ENCODE data around the gene BLM. TPM values are rescaled to one million over a fixed set of nuclear protein-coding genes. Genes with fewer than 3 reads are reported as not detected.

The BLM gene
- total and polyA plus RNA-seq, 4 donors: 2.2 to 8.7 (median 3.8) TPM

GRCh38 chr15:90742087-90742486, 24.9 kb downstream of the BLM start:
- Histone ChIP-seq H3K36me3 (ENCODE audit: control insufficient read depth in 4 of 4, insufficient read depth in 4 of 4, low read length in 4 of 4) (no peaks in the 10 kb centered on the region), H3K4me1 (ENCODE audit: control insufficient read depth in 5 of 5, insufficient read depth in 5 of 5, low read length in 5 of 5) (no peaks in the 10 kb centered on the region), H3K4me3 (no peak overlapping the region), H3K9ac (ENCODE audit: insufficient read depth in 1 of 2, low read length in 2 of 2) (no peak overlapping the region), H3K27me3 (ENCODE audit: control insufficient read depth in 3 of 3, insufficient read depth in 3 of 3, low read length in 2 of 3) (no peaks in the 10 kb centered on the region), H3K27ac (ENCODE audit: low read depth in 1 of 2, low read length in 1 of 2) (no peak overlapping the region), H3K9me3 (ENCODE audit: control insufficient read depth in 4 of 4, insufficient read depth in 3 of 4, low read length in 3 of 4) (no peaks in the 10 kb centered on the region)
- 39 to 60% methylated on average over 3 of the region's 3 CpGs for WGBS, 2 donors
- DNase-seq: peak in 1 of 3 donors; percentile 14
- no peak for TF ChIP-seq CTCF (IDR thresholded peaks at IDR 0.05; ENCODE audit: control extremely low read depth, extremely low read depth)
- ATAC-seq (ENCODE audit: insufficient read depth, low FRiP score): no peak

GRCh38 chr15:90743407-90743806, 26.3 kb downstream of the BLM start:
- no peak for DNase-seq
- no peak for ATAC-seq (ENCODE audit: insufficient read depth, low FRiP score)
- Histone ChIP-seq H3K9ac (ENCODE audit: insufficient read depth in 1 of 2, low read length in 2 of 2) (no peak overlapping the region), H3K27me3 (ENCODE audit: control insufficient read depth in 3 of 3, insufficient read depth in 3 of 3, low read length in 2 of 3) (no peaks in the 10 kb centered on the region), H3K36me3 (ENCODE audit: control insufficient read depth in 4 of 4, insufficient read depth in 4 of 4, low read length in 4 of 4) (no peaks in the 10 kb centered on the region), H3K9me3 (ENCODE audit: control insufficient read depth in 4 of 4, insufficient read depth in 3 of 4, low read length in 3 of 4) (no peaks in the 10 kb centered on the region), H3K27ac (ENCODE audit: low read depth in 1 of 2, low read length in 1 of 2) (no peak overlapping the region), H3K4me1 (ENCODE audit: control insufficient read depth in 5 of 5, insufficient read depth in 5 of 5, low read length in 5 of 5) (no peaks in the 10 kb centered on the region), H3K4me3 (no peak overlapping the region)
- TF ChIP-seq CTCF (IDR thresholded peaks at IDR 0.05; ENCODE audit: control extremely low read depth, extremely low read depth): no peak
- 93 to 94% methylated on average over 1 of the region's 1 CpG for WGBS, 2 donors

- no peaks in the 10 kb centered on the region for H3K36me3 ChIP-seq (ENCODE audit: control insufficient read depth in 4 of 4, insufficient read depth in 4 of 4, low read length in 4 of 4)
Observed at GRCh38 chr15:90744759-90745402, 27.7 kb downstream of the BLM start.

More at GRCh38 chr15:90744759-90745402, 27.7 kb downstream of the BLM start:
- DNase-seq: no peak
- Histone ChIP-seq H3K4me3 (no peak overlapping the region), H3K27me3 (ENCODE audit: control insufficient read depth in 3 of 3, insufficient read depth in 3 of 3, low read length in 2 of 3) (no peaks in the 10 kb centered on the region), H3K27ac (ENCODE audit: low read depth in 1 of 2, low read length in 1 of 2) (no peak overlapping the region), H3K9ac (ENCODE audit: insufficient read depth in 1 of 2, low read length in 2 of 2) (no peak overlapping the region), H3K4me1 (ENCODE audit: control insufficient read depth in 5 of 5, insufficient read depth in 5 of 5, low read length in 5 of 5) (no peaks in the 10 kb centered on the region), H3K9me3 (ENCODE audit: control insufficient read depth in 4 of 4, insufficient read depth in 3 of 4, low read length in 3 of 4) (no peaks in the 10 kb centered on the region)
- 96% methylated on average over 8 of the region's 8 CpGs for WGBS, 2 donors
- TF ChIP-seq CTCF (IDR thresholded peaks at IDR 0.05; ENCODE audit: control extremely low read depth, extremely low read depth): no peak
- no peak for ATAC-seq (ENCODE audit: insufficient read depth, low FRiP score)

Data from lung (tissue), 12 donors.